Measurements from ENCODE around the gene DHPS.
A peak's percentile ranks its signal among the peaks of the same experiment; 100 is the strongest.

DHPS gene

DNA sequence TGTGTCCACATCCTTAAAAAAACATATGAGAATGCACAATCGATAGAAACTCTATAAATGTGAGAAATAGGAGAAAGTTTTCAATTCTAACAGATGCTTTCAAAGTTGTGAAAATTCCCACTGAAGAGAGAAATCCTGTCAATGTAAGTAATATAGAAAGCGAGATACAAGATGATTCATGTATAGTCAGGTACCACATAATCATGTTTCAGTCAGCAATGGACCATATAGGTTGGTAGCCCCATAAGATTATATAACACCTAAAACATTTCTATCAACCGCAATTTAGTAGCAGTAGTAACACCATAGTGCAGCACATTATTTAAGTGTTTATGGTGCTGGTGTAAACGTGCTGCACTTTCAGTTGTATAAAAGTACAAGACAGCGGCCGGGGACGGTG, 52.5 kb downstream of the DHPS start:
- H3K27me3 ChIP-seq (replicated peaks in 2 of 5; ENCODE audit: control insufficient read depth in 4 of 5, insufficient read depth in 5 of 5, low read length in 4 of 5): no peaks in the 10 kb centered on the region
- H3K4me1 ChIP-seq (ENCODE audit: control extremely low read depth in 1 of 4, control insufficient read depth in 4 of 4, insufficient read depth in 4 of 4, low read length in 3 of 4): no peaks in the 10 kb centered on the region
- no peak for DNase-seq
- ChIA-PET POLR2A (interaction anchor here (0.6 kb wide), 1 partner anchor 1210 kb away, joined by 3 read pairs; no protein-coding TSS in a partner anchor), CTCF (no interaction called here)
- H3K27ac ChIP-seq (ENCODE audit: insufficient read depth in 1 of 2, low read depth in 1 of 2, low read length in 2 of 2, poor library complexity in 1 of 2, severe bottlenecking in 2 of 2): no peak overlapping the region
- no peak overlapping the region for H3K4me3 ChIP-seq (ENCODE audit: control insufficient read depth in 1 of 7, extremely low read depth in 1 of 7, insufficient read depth in 4 of 7, low read depth in 2 of 7, low read length in 6 of 7)
- H3K9me3 ChIP-seq (ENCODE audit: control extremely low read depth in 1 of 5, control insufficient read depth in 4 of 5, insufficient read depth in 2 of 5, low read depth in 1 of 5, low read length in 4 of 5): peaks cover 6 to 37% (median 20%) of the 10 kb centered on the region in 5 experiments
- peaks cover 26 to 59% (median 39%) of the 10 kb centered on the region in 4 experiments for H3K36me3 ChIP-seq (ENCODE audit: control insufficient read depth in 4 of 4, insufficient read depth in 4 of 4, low read length in 3 of 4)
- 100% methylated on average over 5 of the region's 7 CpGs for WGBS (ENCODE audit: insufficient coverage)

DNA sequence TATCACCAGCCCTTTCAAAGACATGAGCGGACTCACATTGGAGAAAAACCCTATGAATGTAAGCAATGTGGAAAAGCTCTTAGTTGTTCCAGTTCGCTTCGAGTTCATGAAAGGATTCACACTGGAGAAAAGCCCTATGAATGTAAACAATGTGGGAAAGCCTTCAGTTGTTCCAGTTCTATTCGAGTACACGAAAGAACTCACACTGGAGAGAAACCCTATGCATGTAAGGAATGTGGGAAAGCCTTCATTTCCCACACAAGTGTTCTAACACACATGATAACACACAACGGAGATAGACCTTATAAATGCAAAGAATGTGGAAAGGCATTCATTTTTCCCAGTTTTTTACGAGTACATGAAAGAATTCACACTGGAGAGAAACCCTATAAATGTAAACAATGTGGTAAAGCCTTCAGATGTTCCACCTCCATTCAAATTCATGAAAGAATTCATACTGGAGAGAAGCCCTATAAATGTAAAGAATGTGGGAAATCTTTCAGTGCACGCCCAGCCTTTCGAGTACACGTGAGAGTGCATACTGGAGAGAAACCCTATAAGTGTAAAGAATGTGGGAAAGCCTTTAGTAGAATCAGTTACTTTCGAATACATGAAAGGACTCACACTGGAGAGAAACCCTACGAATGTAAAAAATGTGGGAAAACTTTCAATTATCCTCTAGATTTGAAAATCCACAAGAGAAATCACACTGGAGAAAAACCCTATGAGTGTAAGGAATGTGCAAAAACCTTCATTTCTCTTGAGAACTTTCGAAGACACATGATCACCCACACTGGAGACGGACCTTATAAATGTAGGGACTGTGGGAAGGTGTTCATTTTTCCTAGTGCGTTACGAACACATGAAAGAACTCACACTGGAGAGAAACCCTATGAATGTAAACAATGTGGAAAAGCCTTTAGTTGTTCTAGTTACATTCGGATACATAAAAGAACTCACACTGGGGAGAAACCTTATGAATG, 53.3 kb downstream of the DHPS start:
- CTCF ChIA-PET: interaction anchor here (0.9 to 1.5 kb wide), 3 partner anchors 11 to 36 kb away, joined by 3 to 7 read pairs (median 3); no protein-coding TSS in a partner anchor
- Histone ChIP-seq H3K4me3 (ENCODE audit: control insufficient read depth in 1 of 7, extremely low read depth in 1 of 7, insufficient read depth in 4 of 7, low read depth in 2 of 7, low read length in 6 of 7) (peak overlapping the region in 1 of 7 experiments; percentile 19), H3K4me1 (ENCODE audit: control extremely low read depth in 1 of 4, control insufficient read depth in 4 of 4, insufficient read depth in 4 of 4, low read length in 3 of 4) (no peaks in the 10 kb centered on the region), H3K27me3 (replicated peaks in 2 of 5; ENCODE audit: control insufficient read depth in 4 of 5, insufficient read depth in 5 of 5, low read length in 4 of 5) (no peaks in the 10 kb centered on the region), H3K9me3 (ENCODE audit: control extremely low read depth in 1 of 5, control insufficient read depth in 4 of 5, insufficient read depth in 2 of 5, low read depth in 1 of 5, low read length in 4 of 5) (peaks cover 6 to 37% (median 20%) of the 10 kb centered on the region in 5 experiments), H3K27ac (ENCODE audit: insufficient read depth in 1 of 2, low read depth in 1 of 2, low read length in 2 of 2, poor library complexity in 1 of 2, severe bottlenecking in 2 of 2) (no peak overlapping the region), H3K36me3 (ENCODE audit: control insufficient read depth in 4 of 4, insufficient read depth in 4 of 4, low read length in 3 of 4) (peaks cover 30 to 63% (median 42%) of the 10 kb centered on the region in 4 experiments)
- peak in 2 of 3 donors; percentile 21 to 58 for DNase-seq
- over 99% methylated on average over 11 of the region's 17 CpGs for WGBS (ENCODE audit: insufficient coverage)
- POLR2A ChIA-PET: no interaction called here

DNA sequence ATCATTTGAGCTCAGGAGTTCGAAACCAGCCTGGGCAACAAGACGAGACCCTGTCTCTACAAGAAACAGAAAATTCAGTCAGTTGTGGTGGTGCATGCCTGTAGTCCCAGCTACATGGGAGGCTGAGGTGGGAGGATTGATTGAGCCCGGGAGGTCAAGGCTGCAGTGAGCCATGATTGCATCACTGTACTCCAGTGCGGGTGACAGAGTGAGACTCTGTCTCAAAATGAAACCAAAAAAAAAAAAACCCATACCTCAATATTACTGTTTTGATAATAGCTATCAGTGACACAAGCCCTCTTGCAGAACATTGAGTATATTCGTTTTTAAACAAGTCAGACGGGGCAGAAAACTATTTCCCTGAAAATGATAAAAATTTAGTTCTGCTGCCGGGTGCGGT, 54.7 kb downstream of the DHPS start:
- H3K4me1 ChIP-seq (ENCODE audit: control extremely low read depth in 1 of 4, control insufficient read depth in 4 of 4, insufficient read depth in 4 of 4, low read length in 3 of 4): no peaks in the 10 kb centered on the region
- no peak overlapping the region for H3K4me3 ChIP-seq (ENCODE audit: control insufficient read depth in 1 of 7, extremely low read depth in 1 of 7, insufficient read depth in 4 of 7, low read depth in 2 of 7, low read length in 6 of 7)
- H3K27ac ChIP-seq (ENCODE audit: insufficient read depth in 1 of 2, low read depth in 1 of 2, low read length in 2 of 2, poor library complexity in 1 of 2, severe bottlenecking in 2 of 2): no peak overlapping the region
- DNase-seq: no peak
- CTCF ChIA-PET: interaction anchor here (1.0 to 1.5 kb wide), 3 partner anchors 9 to 49 kb away, joined by 3 to 7 read pairs (median 3); no protein-coding TSS in a partner anchor
- 82% methylated on average over 6 of the region's 8 CpGs for WGBS (ENCODE audit: insufficient coverage)
- H3K9me3 ChIP-seq (ENCODE audit: control extremely low read depth in 1 of 5, control insufficient read depth in 4 of 5, insufficient read depth in 2 of 5, low read depth in 1 of 5, low read length in 4 of 5): peaks cover 6 to 37% (median 20%) of the 10 kb centered on the region in 5 experiments
- POLR2A ChIA-PET: no interaction called here
- peaks cover 30 to 63% (median 42%) of the 10 kb centered on the region in 4 experiments for H3K36me3 ChIP-seq (ENCODE audit: control insufficient read depth in 4 of 4, insufficient read depth in 4 of 4, low read length in 3 of 4)
- H3K27me3 ChIP-seq (replicated peaks in 2 of 5; ENCODE audit: control insufficient read depth in 4 of 5, insufficient read depth in 5 of 5, low read length in 4 of 5): no peaks in the 10 kb centered on the region

Data from common myeloid progenitor, CD34-positive (primary cell).